Measurements from ENCODE around the gene TULP1. TPM values are rescaled to one million over a fixed set of nuclear protein-coding genes. Genes with fewer than 3 reads are reported as not detected.

Gene TULP1
- total and polyA plus RNA-seq, 2 of the 13 experiments (the other 11 are each of a cell fraction or from before 2014, with no cell fraction given), result not detected

DNA sequence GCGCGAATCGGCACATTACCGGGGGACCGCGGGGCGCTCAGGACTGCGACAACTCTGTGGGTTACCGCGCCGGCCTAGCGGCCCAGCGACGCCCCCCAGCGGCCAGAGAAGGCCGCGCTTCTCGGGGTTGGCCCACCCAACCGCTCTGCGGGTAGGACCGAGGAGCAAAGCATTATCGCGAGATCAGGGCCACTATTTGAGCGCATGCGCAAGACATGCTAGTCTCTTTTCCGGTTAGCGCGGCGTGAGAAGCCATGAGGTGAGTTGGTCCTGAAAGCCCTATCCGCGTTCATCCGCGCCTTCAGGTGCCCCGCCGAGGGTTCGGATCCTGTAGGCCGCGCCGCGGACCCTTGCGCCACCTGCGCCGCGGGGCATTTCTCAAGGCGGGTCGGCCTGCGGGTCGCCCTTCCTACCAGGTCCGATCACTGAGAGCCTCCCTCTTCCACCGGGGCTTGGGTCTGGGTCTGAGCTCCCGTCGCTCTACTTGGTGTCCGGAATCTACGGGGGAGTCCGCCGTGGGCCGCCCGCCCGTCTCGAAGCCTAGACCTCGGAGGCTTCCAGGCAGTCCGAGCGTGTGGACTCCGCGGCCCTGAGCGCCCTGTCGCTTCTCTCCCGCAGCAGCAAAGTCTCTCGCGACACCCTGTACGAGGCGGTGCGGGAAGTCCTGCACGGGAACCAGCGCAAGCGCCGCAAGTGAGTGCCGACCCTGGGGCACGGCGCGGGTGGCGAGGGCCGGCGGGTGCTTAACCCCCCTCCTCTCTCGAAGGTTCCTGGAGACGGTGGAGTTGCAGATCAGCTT, 44.3 kb downstream of the TULP1 start, which contains the start of gene RPL10A (continued):
- TF ChIP-seq, protein P1, sequence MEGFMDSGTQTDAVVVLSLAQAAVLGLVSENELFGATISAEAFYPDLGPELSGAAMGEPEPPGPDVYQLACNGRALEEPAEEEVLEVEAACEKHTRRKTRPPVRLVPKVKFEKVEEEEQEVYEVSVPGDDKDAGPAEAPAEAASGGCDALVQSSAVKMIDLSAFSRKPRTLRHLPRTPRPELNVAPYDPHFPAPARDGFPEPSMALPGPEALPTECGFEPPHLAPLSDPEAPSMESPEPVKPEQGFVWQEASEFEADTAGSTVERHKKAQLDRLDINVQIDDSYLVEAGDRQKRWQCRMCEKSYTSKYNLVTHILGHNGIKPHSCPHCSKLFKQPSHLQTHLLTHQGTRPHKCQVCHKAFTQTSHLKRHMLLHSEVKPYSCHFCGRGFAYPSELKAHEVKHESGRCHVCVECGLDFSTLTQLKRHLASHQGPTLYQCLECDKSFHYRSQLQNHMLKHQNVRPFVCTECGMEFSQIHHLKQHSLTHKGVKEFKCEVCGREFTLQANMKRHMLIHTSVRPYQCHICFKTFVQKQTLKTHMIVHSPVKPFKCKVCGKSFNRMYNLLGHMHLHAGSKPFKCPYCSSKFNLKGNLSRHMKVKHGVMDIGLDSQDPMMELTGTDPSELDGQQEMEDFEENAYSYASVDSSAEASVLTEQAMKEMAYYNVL (CRISPR knock-in tag; IDR thresholded peaks at IDR 0.05; ENCODE audit: borderline replicate concordance), result peak; percentile 81; the same call in 1 of the 2 replicates
- TF ChIP-seq, protein P2, sequence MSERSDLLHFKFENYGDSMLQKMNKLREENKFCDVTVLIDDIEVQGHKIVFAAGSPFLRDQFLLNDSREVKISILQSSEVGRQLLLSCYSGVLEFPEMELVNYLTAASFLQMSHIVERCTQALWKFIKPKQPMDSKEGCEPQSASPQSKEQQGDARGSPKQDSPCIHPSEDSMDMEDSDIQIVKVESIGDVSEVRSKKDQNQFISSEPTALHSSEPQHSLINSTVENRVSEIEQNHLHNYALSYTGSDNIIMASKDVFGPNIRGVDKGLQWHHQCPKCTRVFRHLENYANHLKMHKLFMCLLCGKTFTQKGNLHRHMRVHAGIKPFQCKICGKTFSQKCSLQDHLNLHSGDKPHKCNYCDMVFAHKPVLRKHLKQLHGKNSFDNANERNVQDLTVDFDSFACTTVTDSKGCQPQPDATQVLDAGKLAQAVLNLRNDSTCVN (CRISPR knock-in tag; IDR thresholded peaks at IDR 0.05; ENCODE audit: borderline replicate concordance), result peak; percentile 87
- peak; percentile 100 for TF ChIP-seq YEATS2 (CRISPR knock-in tag; IDR thresholded peaks at IDR 0.05; ENCODE audit: borderline replicate concordance)
- TF ChIP-seq ONECUT2 (CRISPR knock-in tag; IDR thresholded peaks at IDR 0.05), result no peak
- 0 out of 2 replicates have a peak, but pooled peaks have one; percentile 91 for TF ChIP-seq ZNF138 (CRISPR knock-in tag; IDR thresholded peaks at IDR 0.05; ENCODE audit: low read depth)
- TF ChIP-seq SNAI1 (CRISPR knock-in tag; IDR thresholded peaks at IDR 0.05; ENCODE audit: borderline replicate concordance), result peak; percentile 69; the same call in 1 of the 2 replicates
- TF ChIP-seq, protein P3, sequence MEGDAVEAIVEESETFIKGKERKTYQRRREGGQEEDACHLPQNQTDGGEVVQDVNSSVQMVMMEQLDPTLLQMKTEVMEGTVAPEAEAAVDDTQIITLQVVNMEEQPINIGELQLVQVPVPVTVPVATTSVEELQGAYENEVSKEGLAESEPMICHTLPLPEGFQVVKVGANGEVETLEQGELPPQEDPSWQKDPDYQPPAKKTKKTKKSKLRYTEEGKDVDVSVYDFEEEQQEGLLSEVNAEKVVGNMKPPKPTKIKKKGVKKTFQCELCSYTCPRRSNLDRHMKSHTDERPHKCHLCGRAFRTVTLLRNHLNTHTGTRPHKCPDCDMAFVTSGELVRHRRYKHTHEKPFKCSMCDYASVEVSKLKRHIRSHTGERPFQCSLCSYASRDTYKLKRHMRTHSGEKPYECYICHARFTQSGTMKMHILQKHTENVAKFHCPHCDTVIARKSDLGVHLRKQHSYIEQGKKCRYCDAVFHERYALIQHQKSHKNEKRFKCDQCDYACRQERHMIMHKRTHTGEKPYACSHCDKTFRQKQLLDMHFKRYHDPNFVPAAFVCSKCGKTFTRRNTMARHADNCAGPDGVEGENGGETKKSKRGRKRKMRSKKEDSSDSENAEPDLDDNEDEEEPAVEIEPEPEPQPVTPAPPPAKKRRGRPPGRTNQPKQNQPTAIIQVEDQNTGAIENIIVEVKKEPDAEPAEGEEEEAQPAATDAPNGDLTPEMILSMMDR (CRISPR knock-in tag; IDR thresholded peaks at IDR 0.05), result peak; percentile 100
- no peak for TF ChIP-seq ZNF839 (CRISPR knock-in tag; IDR thresholded peaks at IDR 0.05; ENCODE audit: borderline replicate concordance)
- TF ChIP-seq SIN3A (IDR thresholded peaks at IDR 0.05; ENCODE audit: borderline replicate concordance, low read depth, low read length), result peak; percentile 97
- TF ChIP-seq ZNF615 (CRISPR knock-in tag; IDR thresholded peaks at IDR 0.05; ENCODE audit: borderline replicate concordance), result 0 out of 2 replicates have a peak, but pooled peaks have one; percentile 9
- TF ChIP-seq, protein P4, sequence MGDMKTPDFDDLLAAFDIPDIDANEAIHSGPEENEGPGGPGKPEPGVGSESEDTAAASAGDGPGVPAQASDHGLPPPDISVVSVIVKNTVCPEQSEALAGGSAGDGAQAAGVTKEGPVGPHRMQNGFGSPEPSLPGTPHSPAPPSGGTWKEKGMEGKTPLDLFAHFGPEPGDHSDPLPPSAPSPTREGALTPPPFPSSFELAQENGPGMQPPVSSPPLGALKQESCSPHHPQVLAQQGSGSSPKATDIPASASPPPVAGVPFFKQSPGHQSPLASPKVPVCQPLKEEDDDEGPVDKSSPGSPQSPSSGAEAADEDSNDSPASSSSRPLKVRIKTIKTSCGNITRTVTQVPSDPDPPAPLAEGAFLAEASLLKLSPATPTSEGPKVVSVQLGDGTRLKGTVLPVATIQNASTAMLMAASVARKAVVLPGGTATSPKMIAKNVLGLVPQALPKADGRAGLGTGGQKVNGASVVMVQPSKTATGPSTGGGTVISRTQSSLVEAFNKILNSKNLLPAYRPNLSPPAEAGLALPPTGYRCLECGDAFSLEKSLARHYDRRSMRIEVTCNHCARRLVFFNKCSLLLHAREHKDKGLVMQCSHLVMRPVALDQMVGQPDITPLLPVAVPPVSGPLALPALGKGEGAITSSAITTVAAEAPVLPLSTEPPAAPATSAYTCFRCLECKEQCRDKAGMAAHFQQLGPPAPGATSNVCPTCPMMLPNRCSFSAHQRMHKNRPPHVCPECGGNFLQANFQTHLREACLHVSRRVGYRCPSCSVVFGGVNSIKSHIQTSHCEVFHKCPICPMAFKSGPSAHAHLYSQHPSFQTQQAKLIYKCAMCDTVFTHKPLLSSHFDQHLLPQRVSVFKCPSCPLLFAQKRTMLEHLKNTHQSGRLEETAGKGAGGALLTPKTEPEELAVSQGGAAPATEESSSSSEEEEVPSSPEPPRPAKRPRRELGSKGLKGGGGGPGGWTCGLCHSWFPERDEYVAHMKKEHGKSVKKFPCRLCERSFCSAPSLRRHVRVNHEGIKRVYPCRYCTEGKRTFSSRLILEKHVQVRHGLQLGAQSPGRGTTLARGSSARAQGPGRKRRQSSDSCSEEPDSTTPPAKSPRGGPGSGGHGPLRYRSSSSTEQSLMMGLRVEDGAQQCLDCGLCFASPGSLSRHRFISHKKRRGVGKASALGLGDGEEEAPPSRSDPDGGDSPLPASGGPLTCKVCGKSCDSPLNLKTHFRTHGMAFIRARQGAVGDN (CRISPR knock-in tag; IDR thresholded peaks at IDR 0.05), result peak; percentile 97
- TF ChIP-seq THAP11 (CRISPR knock-in tag; IDR thresholded peaks at IDR 0.05), result peak; percentile 88
- 0 out of 2 replicates have a peak, but pooled peaks have one; percentile 27 for TF ChIP-seq PAX8 (CRISPR knock-in tag; IDR thresholded peaks at IDR 0.05; ENCODE audit: borderline replicate concordance)
- TF ChIP-seq ZNF501 (CRISPR knock-in tag; IDR thresholded peaks at IDR 0.05), result peak; percentile 100
